Activated naive CD8-positive, alpha-beta T cell treated with anti-CD3 and anti-CD28 coated beads, Interleukin-2, amount 10 ng/mL, durations not matched to agents 7 days and 5 days (primary cell): ENCODE measurements around the gene BPI. TPM values are rescaled to one million over a fixed set of nuclear protein-coding genes. Genes with fewer than 3 reads are reported as not detected.

ENCODE experiments used
- ATAC-seq: fragments of 150-1000 bp; cut with Tn5 transposase; one replicate; pipeline ENCODE4 v1.10.0; 2021; ENCODE audit warnings: low read depth, moderate library complexity
- POLR2A ChIA-PET: fragments of 350-600 bp; sonication (Branson Sonifier 250); formaldehyde crosslinking; loops from one replicate; lab custom pipeline; 2021; ENCODE audit warnings: antibody characterized with exemption; lab: Charles Lee
- DNase-seq: peaks from one replicate; pipeline ENCODE4 v3.0.0; 2021
- H3K27ac Mint-ChIP-seq: one replicate; pipeline ENCODE4 v1.8.0; 2022; ENCODE audit warnings: mild to moderate bottlenecking, mixed read lengths
- H3K27me3 Mint-ChIP-seq: one replicate; pipeline ENCODE4 v1.8.0; 2022; ENCODE audit warnings: mild to moderate bottlenecking, moderate library complexity, mixed read lengths
- H3K36me3 Mint-ChIP-seq: one replicate; pipeline ENCODE4 v1.8.0; 2021; ENCODE audit warnings: mild to moderate bottlenecking, mixed read lengths
- H3K4me1 Mint-ChIP-seq: one replicate; pipeline ENCODE4 v1.8.0; 2021; ENCODE audit warnings: mixed read lengths
- H3K4me3 Mint-ChIP-seq: one replicate; pipeline ENCODE4 v1.8.0; 2022; ENCODE audit warnings: mild to moderate bottlenecking, moderate library complexity, mixed read lengths
- H3K9me3 Mint-ChIP-seq: one replicate; pipeline ENCODE4 v1.8.0; 2021; ENCODE audit warnings: mixed read lengths
- total RNA-seq, 2 experiments: library from RNA; stranded (reverse); gene quantifications; one replicate each; pipeline ENCODE4 v1.2.3, GENCODE V29; 2021

The BPI gene
- total RNA-seq, 2 experiments from 2014 or later, result not detected

DNA sequence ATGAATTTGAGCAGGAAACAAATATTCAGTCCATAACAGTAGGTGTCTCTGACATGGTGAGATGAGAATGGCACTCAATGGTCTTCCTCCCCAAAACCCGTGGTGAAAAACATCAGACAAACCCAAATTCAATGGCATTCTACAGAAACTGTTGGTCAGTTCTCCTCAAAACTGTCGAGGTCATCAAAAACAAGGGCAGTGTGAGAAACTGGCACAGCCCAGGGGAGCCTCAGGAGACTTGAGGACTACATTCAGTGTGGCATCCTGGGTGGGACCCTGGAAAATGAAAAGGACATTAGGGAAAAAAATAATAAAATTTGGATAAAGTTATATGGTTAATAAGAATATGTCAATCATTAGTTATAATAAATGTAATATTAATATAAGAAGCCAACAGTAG is 82.9 kb downstream of the BPI start:
- no peaks in the 10 kb centered on the region for H3K27me3 Mint-ChIP-seq
- POLR2A ChIA-PET, result no interaction called here

More for the DNA sequence above, 82.9 kb downstream of the BPI start:
- no peak overlapping the region for H3K4me3 Mint-ChIP-seq
- DNase-seq, result no peak
- no peaks in the 10 kb centered on the region for H3K9me3 Mint-ChIP-seq
- H3K4me1 Mint-ChIP-seq, result no peaks in the 10 kb centered on the region
- no peaks in the 10 kb centered on the region for H3K36me3 Mint-ChIP-seq
- no peak for ATAC-seq
- no peak overlapping the region for H3K27ac Mint-ChIP-seq

Other genes starting within 250 kb of the BPI start
- under 1 TPM; 0.43 to 0.50 TPM for gene TGM2, start 138.9 kb upstream of the BPI start, total RNA-seq
- not detected for gene KIAA1755, start 43.4 kb upstream of the BPI start, total RNA-seq
- not detected for gene LBP, start 42.3 kb downstream of the BPI start, total RNA-seq
- gene SNHG17, start 131.2 kb downstream of the BPI start, total RNA-seq, result 10 to 100 TPM; 70.9 to 74.4 TPM
- gene RALGAPB, start 168.7 kb downstream of the BPI start, total RNA-seq, result 10 to 100 TPM; 36.2 to 39.7 TPM